Mammary epithelial cell (primary cell): ENCODE data around the gene VSIR.

Experiments used
- EZH2 ChIP-seq: IDR thresholded peaks from 2 replicates; pipeline ENCODE4 v1.6.1; 2012; ENCODE audit warnings: low read length, inconsistent platforms, borderline replicate concordance
- TF ChIP-seq, protein P1 (sequence below), 2 donors: IDR thresholded peaks in 1 of 2; conservative IDR thresholded peaks in 1 of 2; 2 replicates each; pipeline ENCODE4 v1.5.1; 2011 to 2012; ENCODE audit warnings: inconsistent platforms in 2 of 2, low read length in 2 of 2, mild to moderate bottlenecking in 2 of 2, control low read depth in 1 of 2, low read depth in 1 of 2; ENCODE audit not compliant: insufficient read depth in 1 of 2; ENCODE audit errors: extremely low read depth in 1 of 2

DNA sequence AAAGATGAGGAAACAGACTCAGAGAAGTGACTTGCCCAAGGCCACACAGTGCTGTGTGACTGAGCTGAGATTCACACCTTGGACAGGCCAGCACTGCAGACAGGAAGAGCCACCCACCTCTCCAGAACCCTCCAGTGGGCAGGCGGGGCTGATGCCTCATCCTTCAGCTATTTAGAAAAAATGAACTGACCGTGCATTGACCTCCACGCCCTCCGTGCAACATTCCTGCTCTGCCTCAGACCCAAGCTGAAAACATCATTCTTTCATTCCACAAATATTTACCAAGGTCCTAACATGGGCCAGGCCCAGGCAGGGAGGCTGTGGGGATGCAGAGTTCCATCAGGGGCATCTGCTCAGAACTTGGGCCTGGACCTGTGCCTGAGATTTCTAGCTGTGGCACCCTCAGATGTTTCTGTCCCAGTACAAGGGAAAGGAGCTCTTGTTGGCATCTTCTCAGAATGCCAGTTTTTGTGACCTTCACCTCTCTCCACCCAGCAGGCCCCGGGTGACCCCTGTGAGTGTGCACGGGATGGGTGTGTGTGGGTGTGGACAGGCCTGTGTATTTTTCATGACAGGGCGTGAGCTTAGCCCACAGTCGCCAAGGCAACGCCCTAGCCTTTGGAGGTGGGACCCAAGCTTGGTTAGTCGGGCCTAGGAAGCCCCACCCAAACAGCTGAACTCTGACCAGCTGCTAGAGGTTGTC is 6.5 kb downstream of the VSIR start:
- TF ChIP-seq, protein P1, sequence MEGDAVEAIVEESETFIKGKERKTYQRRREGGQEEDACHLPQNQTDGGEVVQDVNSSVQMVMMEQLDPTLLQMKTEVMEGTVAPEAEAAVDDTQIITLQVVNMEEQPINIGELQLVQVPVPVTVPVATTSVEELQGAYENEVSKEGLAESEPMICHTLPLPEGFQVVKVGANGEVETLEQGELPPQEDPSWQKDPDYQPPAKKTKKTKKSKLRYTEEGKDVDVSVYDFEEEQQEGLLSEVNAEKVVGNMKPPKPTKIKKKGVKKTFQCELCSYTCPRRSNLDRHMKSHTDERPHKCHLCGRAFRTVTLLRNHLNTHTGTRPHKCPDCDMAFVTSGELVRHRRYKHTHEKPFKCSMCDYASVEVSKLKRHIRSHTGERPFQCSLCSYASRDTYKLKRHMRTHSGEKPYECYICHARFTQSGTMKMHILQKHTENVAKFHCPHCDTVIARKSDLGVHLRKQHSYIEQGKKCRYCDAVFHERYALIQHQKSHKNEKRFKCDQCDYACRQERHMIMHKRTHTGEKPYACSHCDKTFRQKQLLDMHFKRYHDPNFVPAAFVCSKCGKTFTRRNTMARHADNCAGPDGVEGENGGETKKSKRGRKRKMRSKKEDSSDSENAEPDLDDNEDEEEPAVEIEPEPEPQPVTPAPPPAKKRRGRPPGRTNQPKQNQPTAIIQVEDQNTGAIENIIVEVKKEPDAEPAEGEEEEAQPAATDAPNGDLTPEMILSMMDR (conservative IDR thresholded peaks at IDR 0.05 in 1 of 2, IDR thresholded peaks at IDR 0.05 in 1 of 2; ENCODE audit: extremely low read depth in 1 of 2, insufficient read depth in 1 of 2, low read depth in 1 of 2, low read length in 2 of 2): no peak
- TF ChIP-seq EZH2: no peak
